NCI-H345 treated with DMSO at 0.1 percent for 48 hours (cell line): ENCODE measurements around the gene AKAP1.
A peak's percentile ranks its signal among the peaks of the same experiment; 100 is the strongest.

ENCODE experiments used
- DNase-seq: peaks from one replicate; lab custom pipeline; 2025; ENCODE audit not compliant: unreplicated experiment; lab: John Stamatoyannopoulos, UW

Gene AKAP1

DNA sequence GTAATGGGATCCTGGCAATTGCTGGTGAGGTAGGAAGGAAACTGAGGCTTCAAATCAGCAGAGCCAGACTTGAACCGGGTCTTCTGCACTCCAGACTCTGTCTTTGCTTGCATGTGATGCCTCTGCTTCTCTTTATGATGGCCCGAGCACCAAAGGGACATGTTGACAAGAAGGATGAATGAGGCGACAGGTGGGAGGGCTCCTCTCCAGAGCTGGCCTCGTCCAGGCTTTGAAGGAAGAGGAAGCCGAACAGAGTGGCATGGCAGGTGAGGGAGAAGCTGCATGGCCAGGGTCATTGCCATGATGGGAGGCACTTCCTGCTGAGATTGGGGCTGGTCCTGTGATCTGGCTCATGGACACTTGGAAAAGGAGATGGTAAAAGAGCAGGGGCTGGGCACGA lies 40.8 kb downstream of the AKAP1 start:
- no peak for DNase-seq

DNA sequence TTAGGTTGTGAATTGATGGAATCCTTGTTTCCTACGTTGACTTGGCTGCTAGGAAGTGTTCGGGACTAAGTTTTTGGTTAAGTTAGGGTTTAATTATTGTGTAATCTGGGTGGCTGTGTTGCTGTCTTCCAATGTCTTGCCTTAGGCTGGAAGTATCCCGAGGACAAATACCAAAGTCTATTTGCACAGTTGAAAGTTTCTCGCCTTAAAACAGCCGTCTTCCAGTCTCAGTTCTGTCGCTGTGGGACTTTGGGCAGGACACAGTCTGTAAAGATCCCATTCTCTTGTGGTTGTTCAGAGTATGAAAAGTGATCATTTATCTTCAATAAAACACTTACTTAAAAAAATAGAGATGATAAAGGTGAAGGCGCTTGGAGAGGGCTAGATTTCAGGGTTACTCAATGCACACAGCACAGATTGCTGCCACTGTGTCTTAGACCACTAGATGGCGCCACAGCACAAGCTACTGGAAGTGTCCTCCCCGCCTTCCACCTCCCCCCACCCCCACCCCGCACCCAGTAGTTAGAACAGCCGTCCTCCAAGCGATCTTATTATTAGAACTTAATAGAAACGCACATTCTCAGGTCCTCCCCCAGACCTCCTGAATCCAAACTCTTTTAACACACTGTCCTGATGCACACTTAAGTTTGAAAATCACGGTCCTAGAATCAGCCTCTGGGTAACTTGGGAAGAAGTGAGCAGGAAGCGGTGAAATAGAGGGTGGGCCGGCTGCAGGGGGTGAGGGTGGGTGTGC lies 45.8 kb downstream of the AKAP1 start:
- peak; percentile 45 for DNase-seq

DNA sequence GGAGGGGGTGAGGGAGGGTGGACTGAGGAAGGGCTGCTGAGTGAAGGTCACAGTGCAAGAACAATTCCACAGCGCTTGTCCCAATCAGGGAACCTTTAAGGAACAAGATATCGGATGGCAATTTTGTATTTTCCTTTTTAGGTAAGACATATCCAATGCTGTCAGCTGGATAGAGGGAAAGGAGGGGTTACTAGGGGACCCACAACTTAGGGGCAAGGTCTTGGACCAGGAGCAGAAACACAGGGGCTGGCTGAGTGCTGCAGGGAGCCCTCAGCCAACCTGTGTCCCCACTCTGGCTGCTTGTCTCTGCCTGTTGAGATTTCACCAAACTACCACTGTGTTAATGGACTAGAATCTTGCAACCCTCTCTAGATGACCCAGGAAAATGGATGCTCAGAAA lies 47.6 kb downstream of the AKAP1 start:
- no peak for DNase-seq

DNA sequence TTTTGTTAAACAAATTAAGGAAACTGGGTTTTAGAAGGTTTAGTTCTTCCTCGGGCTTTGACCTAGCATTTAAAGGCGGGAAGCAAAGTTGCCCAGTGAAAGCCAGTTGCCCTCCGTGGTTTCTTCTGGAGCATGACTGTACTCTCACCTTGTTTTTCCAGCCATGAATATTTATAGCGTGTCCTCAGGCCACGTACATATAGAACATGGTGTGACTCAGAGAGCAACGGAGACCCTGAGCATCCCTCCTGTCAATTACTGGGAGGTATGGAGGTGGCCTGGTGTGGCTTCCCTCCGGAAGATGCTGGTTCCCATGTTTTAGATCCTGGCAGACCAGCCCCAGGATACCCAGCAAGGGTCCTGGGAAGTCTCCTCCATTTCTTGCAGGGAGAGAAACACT lies 48.4 kb downstream of the AKAP1 start:
- DNase-seq, result no peak

DNA sequence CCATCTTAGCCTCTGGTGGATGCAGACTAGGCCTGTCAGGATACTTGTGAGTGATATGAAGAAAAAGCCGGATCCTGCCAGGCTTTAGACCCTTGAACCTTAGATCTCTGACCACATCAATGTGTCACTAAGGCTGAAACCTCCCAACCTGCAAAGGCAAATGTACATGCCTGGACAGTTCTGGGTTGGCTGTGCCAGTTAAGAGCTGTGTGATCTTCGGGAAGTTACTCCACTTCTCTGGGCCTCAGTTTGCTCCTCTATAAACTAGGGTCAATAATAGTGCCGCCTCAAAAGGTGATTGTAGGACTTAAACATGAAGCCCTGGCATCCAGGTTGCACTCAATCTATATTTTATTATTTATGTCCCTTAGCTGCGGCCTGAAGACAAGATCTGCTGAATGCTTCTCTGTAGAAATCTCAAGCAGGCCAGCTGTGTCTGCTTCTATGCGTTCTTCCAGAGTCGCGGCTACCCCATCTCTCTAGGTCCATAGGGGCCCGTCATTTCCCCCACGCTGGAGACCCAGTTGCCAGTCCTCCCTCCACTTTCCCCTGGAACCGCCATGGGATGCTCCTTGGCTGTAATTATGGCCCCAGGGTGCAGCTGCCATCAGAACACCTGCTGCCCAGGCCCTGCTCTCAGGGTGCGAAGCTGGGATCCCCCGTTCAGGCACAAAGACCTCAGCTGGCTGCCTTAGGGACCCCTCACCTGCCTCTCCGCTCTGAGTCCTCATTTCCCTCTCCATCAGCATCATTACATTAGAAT lies 50.2 kb downstream of the AKAP1 start:
- DNase-seq, result no peak

DNA sequence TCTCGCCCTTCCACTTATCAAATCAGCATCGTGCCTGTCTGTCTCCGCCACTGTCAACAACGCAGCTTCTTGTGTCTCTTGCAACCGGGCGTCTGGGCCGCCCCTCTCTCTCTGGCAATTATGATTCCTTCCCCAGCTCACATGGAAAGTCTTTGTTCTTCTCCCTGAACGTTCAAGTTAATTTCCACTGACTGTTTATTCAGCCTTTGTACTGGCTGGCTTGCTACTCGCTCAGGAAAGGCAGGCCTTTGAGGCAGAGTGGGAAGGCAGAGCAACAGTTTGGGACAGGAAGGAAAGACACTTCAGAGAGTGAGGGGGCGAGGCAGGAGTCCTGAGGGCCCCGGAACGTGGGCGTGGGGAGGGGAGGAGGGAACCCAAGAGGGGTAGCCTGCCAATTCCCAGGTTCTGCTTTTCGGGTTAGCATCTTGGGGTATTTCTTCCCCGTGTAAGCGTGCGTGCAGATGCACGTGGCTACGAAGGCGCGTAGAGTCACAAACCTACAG lies 50.8 kb downstream of the AKAP1 start:
- DNase-seq, result peak; percentile 55

DNA sequence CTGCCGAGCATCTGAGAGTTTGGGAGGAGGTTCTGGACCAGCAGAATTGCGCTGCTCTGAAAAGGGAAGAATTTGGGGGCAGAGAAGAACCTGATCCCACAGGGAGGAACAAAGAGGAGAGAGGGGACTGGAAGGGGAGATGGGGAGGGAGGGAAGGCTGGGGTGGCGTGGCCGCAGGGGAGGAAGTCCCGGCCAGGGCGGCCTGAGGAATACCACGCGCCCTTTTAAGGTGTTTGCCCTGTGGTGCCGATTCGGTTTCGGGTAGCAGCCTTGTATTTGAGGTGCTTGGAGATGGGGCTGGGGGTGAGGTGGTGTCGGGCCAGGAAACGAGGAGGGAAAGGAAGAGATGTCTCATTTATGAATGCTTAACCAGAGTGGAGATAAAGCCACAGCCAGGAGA lies 51.3 kb downstream of the AKAP1 start:
- DNase-seq, result no peak

DNA sequence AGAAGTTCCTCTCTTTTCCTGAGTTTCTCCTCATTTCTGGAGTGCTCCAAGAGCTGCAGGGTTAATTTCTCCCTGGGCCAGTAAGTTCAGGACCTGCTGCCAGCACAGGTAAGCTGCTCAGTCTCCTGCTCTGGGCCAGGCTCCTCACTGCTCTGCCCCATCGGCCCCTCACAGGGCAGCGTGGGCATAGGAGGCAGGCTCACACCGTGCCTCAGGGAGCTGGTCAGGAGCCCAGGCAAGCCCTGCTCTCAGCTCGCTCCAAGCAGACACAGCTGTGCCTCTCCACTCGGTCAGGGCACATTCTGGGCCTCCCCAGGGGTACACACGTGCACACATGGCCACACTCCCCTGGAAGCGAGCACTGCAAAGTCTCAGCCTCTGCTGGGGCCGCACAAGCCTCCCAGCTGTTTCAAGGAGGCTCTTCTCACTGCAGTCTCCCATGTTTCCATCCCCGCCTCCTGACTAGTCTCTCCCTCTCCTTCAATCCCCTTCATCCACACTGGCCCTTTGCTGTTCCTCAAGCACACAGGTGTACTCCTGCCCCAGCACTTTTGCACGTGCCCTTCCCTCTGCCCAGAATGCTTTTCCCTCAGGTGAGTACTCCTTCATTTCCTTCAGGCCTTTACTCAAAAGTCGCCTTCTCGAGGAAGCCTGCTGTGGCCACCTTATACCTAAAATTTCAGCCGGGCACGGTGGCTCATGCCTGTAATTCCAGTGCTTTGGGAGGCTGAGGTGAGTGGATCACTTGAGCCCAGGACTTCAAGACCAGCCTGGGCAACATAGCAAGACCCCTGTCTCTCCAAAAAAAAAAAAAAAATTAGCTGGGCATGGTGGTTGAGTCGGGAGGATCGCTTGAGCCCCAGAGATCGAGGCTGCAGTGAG lies 53.2 kb downstream of the AKAP1 start:
- no peak for DNase-seq

DNA sequence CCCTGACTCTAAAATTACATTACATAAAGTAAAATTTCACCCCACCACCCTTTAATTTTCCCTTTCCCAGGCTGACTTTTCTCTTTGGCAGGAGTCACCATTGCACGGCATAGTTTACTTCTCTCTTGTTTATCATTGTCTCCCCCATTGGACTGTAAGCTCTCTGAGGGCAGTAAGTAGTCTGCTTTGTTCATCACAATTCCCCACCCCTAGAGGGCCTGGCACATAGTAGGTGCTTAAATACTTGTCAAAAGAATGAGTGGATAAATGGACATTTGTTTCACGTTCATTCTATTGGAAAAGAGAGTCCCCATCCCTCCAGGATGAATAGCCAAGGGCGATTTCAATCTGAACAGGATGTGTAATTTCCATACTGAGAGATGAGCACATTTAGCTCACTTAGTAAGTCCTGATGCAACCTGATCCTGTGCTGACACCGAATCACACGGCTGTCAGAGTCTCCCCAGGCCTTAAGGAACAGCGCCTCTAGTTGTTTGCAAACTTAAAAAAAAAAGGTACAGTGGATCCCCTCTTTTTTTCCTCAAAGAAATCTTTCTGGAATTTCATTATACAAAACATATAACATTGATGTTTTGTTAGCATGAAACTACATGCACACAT lies 54.0 kb downstream of the AKAP1 start:
- no peak for DNase-seq

DNA sequence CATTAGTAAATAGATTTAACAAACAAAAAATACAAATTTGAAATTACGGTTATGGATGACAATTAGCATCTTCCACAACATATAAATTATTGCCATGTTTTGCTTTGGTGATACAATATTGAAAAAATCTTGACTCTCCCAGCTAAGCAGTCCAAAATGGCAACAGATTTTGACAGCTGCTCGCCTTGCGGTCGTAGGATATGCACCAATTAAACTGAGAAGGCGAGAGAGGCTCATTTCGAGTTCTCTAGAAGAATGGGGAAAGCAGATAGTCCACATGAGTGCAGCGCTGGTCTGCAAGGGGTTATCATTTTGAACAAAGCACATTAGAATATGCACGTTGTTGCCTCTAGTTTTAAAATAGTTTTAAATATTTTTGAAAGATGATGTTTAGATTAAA lies 55.3 kb downstream of the AKAP1 start:
- no peak for DNase-seq

DNA sequence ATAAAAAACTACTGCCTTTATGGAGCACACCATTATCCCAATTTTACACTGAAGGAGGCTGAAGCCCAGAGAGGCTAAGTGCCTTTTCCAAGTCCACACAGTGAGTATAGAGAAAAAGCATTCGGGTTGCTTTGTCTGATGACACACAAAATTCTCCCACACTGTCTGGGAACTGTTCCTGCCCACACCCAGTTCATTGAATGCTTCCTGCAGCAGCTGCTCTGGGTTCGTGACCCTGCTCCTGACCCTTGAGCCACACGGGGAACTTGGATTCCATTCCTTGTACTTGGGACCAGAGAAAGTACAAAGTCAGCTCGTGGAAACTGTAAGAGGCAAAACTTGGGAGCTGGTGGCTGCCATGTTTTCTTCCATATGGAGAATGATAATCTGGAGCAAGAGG lies 57.9 kb downstream of the AKAP1 start:
- DNase-seq, result no peak

DNA sequence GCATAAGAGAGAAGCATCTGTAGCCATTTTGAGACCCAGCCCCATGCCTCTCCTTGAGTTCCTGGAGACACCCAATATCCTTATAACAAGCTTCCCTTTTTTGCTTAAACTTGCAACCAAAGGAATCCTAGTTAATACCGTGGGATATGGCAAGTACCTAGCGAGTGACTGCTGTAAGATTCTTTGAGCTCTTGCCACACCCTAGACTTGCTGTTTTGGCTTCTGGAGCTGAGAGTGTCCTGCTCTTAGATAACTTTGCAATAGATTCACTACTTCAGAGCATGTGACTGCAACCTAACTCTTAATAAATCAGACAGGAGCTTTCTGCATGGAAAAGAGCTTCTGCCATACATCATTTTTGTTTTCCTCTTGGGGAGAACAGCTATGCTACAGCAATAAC lies 58.3 kb downstream of the AKAP1 start:
- no peak for DNase-seq

DNA sequence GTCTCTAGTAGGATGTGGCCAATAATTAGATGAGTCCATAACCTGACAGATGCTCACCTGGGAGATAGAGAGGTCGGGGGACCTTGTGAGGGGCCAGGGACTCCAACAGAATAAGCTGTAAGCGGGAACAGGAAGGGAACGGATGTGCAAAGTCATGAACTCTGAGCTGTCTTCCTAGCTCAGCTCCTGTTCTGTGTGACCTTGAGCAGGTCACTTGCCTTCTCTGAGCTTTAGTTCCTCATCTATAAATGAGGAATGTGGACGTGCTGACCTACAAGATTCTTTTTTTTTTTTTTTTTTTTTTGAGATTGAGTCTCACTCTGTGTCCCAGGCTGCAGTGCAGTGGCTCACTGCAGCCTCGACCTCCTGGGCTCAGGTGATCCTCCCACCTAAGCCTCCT lies 58.9 kb downstream of the AKAP1 start:
- no peak for DNase-seq

DNA sequence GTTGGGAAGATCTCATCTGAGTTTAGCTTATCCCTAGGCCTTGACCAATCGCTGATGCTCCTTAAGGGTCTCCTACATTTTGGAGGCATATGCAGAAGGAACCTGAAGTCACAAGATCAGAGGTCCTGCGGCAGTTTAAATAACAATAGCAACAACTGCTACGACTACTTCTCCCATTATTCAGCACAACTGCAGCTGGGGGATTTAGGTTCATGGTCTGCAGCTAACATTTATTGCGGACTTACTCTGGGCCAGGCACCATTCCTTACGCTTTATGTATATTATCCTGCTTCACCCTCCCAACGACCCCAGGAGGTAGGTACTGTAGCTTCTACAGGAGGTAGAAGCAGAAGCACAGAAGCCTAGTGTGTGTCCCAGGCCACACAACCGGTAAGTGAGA lies 59.5 kb downstream of the AKAP1 start:
- DNase-seq, result no peak

DNA sequence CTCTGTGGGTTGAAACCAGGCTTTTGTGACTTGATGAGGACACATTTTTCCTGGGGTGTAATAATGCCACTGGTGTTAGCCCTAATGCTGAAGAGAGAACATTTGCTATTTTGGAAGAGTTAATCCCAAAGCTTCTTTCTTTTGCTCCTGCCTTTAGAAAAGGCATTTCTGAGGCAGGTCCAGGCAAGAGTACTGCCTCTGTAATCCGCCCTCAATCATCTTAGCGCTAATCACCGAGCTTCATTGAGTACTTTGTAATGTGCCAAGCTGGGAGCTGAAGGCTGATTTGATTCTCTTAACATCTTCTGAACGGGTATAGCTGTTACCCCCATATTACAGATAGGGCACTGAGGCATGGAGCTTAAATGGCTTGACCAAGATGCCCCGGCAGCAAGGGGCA lies 60.3 kb downstream of the AKAP1 start:
- DNase-seq, result no peak

DNA sequence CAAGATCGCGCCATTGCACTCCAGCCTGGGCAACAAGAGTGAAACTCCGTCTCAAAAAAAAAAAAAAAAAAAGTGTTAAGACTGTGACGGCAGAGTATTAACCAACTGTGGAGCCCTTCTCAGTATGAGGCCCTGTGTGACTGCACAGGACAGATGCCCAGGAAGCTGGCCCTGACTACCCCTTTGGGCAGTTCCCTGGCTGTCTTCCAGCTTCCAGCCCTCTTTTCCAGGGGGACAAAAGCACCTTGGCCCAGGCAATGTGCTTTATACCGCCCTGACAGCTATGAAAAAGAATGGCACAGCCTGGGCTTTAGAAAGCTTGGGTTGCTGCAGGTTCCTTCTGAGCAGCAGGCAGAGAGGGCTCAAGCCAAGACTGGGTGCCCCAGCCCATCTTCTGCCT lies 61.2 kb downstream of the AKAP1 start:
- DNase-seq, result no peak

DNA sequence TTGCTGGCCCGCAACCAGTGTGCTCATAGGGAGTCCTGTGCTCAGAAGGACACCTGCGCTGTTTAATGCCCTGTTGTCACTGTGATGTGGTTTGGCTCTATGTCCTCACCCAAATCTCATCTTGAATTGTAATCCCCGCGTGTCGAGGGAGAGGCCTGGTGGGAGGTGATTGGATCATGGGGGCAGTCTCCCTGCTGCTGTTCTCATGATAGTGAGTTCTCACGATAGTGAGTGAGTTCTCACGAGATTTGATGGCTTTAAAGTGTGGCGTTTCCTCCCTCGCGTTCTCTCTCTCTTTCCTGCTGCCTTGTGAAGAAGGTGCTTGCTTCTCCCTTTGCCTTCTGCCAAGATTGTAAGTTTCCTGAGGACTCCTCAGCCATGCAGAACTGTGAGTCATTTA lies 66.8 kb downstream of the AKAP1 start:
- no peak for DNase-seq

DNA sequence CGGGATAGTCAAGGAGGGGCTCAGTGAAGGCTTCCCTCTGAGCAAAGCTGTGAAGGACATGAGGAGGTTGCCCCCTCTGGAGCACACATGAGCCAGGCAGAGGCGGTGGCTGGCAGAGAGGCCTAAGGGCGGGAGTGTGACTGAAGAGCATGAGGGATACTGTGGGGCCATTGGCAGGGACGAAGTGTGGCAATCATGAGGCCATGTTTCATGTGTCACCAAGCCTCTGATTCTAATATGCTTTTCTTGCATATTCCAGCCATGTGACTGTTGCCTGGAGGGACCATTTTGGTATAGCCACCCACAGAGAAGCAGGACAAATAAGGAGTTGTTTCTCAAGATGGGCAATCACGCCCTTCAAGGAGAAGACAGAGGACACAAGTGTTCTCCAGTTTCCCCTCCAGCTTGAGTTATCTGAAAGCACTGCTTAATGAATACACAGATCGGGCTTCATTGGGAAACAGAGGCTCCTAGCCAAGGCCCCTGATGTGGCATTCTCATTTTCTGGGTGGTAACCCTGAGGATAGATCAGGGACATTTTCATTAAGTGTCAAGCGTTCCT lies 68.0 kb downstream of the AKAP1 start:
- no peak for DNase-seq

DNA sequence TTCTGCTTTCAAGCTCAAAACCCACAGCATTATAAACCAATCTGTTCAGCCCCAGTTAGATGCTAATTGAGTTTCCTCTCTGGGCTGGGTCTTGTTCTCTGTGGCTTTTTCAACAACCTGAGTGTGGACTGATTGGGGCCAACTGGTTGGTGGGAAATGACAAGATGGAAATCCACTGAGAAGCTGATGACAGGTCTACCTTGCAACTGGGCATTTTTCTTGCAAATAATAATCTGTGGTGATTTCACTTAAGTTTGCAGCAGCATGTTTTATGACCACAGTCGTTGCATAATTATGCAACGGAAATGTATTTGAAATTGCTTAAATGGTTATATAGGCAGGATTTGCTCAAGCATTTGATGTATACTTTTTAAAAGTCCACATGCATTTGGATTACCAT lies 69.9 kb downstream of the AKAP1 start:
- DNase-seq, result no peak

DNA sequence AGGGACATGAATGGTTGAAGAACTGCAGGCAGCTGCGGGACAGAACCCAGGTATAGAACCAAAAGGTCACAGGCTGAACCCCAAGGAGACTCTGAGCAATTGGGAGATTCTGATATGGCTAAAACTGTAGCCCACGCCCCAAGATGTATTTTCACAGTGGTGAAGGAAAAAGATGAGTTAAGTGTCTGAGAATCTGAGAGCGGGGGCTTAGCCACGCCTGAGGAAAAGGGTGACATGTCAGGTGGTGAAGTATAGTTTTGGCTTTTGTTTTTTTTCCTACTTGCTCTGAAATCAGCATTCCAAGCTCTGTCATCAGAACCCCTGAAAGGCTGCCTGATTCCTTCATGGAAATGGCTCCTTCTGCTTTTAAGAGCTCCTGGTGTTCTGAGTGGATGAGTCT lies 73.3 kb downstream of the AKAP1 start:
- DNase-seq, result no peak

DNA sequence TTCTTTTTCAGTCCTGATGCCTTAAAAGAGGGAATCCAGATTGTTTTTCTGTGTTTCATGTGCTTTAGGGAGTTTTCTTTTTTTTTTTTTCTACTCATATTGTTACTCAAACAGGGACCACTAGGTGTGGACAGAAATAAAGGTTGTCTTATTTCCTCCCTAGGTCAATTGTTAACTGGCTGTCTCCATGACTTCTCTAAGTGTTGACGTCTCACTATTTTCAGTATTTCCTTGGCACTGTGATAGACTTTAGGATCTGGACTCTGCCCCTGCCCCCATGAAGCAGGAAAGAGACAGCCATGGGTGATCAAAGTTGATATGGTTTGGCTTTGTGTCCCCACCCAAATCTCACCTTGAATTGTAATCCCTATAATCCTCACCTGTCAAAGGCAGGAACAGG lies 73.7 kb downstream of the AKAP1 start:
- DNase-seq, result no peak
